Daoy (cell line): ENCODE data around the gene TESPA1. TPM values are rescaled to one million over a fixed set of nuclear protein-coding genes. Genes with fewer than 3 reads are reported as not detected.
"Not testable (repeated sequence)": the region's sequence is repeated elsewhere in the genome, so short reads cannot be mapped to it uniquely, and the experiment has no call there.

Experiments
- DNase-seq: peaks from one replicate; pipeline ENCODE4 v3.0.0-alpha.2; 2015; ENCODE audit warnings: low read depth
- total RNA-seq: library from RNA; depleted of rRNA; stranded (reverse); fragments of >200 nt; shearing (Covaris generic); gene quantifications from 2 replicates; pipeline ENCODE4 v1.2.3, GENCODE V29; 2014

TESPA1 gene
- total RNA-seq, 1 experiment from 2014 or later = 1.1 TPM

DNA sequence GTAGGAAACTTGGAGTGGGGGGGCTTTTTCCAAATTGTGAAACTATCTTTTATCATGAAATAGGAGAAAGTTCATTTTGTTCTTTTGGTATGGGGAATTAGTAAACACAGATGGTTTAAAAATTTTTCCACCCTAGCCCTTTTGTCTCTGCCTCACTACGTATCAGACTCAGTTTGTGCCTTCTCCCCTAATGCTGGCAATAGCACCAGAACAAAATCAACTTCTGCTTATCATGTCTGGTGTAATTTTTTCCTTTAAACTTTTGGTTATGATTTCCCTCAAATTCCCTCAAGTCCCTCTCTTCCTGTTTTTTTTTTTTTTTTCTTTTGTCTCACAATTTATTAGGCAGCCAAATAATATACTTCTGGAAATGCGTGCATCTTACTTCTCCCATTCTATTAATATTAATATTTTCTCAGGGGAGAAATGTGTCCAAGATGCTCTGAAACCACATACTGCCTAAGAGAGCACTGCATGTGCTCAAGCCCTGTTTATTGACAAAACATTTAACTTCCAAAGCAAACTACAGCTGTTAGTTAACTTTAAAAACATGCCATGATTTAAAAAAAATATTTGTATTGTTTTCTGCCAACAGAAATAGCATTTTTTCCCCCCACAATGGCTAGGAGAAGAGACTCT lies 35.4 kb downstream of the TESPA1 start:
- no peak for DNase-seq

DNA sequence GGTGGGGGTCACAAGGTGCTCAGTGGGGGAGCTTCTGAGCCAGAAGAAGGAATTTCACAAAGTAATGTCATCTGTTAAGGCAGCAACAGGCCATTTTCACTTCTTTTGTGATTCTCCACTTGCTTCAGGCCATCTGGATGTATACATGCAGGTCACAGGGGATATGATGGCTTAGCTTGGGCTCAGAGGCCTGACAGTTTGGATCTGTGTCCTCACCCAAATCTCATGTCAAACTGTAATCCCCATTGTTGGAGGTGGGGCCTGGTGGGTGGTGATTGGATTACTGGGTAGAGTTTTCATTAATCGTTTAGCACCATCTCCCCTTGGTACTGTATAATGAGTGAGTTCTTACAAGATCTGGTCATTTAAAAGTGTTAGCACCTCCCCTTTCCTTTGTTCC lies 36.4 kb downstream of the TESPA1 start:
- no peak for DNase-seq

- no peak for DNase-seq
These were observed 39.5 kb downstream of the TESPA1 start for GRCh38 chr12:54945082-54945481.

DNA sequence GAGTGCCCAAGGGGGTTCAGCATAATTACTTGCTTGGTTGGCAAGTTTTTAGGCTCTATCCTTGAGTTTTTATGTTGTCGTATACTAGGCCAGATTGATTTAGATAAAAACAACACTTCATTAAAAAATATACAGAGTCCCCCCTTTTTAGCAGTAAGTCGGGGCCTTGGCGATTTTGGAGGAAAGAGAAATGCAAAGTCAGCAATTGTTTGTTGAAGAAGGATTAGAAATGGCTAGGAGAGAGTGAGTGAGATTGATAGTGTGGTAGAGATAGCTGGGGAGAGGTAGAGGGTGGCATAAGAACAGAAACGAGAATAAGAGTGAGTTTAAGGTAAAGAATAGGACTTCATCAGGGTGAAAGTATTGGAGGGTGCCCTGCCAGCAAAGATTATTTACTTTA lies 41.3 kb downstream of the TESPA1 start:
- DNase-seq = not testable (repeated sequence)

- no peak for DNase-seq
These were observed 42.9 kb downstream of the TESPA1 start for GRCh38 chr12:54941659-54942058.

GRCh38 chr12:54940727-54941315 lies 43.7 kb downstream of the TESPA1 start:
- DNase-seq = no peak

GRCh38 chr12:54937929-54938328 lies 46.6 kb downstream of the TESPA1 start:
- no peak for DNase-seq

DNA sequence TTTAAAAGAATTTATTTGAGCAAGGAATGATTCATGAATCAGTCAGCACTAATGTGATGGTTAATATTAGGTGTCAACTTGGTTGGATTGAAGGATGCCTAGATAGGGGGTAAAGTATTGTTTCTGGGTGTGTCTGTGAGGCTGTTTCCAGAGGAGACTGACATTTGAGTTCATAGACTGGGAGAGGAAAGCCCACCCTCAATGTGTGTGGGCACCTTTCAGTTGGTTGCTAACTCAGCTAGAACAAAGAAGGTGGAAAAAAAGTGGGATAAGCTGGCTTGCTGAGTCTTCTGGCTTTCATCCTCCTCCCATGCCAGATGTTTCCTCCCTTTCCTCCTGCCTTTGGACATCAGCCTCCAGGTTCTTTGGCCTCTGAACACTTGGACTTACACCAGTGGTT lies 47.2 kb downstream of the TESPA1 start:
- DNase-seq = no peak

DNA sequence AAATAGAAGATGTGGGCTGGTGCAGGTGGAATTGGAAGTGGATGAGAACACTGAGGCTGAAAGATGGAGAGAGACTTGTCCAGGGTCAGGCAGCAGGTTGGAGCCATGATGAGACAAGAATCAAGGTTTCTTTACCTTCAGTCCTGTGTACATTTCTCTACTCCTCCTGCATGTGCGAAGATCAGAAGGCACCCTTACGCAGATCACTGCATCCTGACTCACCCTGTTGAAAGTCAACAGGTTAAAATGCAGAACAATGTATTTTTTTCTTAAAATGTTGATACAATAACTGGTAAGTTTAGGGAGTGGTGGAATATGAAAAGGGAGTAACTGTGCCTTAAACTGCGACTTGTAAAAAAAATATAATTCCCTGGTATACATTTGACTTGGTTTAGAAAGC lies 47.8 kb downstream of the TESPA1 start:
- DNase-seq = no peak

DNA sequence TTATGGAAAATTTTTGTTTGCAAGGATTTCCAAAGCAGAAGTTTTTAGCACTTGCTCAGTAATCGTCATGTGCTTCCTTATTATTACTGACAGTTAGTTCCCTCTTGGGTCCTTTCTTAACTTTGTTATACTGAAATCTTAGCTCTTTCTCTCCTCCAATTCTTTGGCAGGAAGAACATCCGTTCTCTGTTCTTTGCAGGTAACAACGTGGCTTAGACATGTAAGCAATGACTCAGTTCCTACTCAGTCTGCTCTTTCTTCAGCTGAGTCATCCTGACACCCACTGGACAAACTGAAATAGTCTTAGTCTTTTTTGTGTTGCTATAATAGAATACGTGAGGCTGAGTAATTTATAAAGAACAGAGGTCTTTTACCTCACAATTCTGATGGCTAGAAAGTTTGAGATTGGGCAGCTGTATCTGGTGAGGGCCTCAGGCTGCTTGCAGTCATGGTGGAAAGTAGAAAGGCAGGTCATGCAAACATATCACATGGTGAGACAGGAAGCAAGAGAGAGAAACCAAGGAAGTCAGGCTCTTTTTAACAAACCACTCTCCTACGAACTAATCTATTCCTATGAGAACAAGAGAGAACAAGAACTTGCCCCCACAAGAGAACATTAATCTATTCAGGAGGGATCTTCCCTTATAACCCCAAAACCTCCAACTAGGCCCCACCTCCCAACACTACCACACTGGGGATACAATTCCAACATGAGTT lies 49.2 kb downstream of the TESPA1 start:
- DNase-seq = peak; percentile 85

GRCh38 chr12:54934419-54934818 lies 50.1 kb downstream of the TESPA1 start:
- DNase-seq = no peak

GRCh38 chr12:54933376-54933775 lies 51.2 kb downstream of the TESPA1 start:
- DNase-seq = peak; percentile 63

- DNase-seq = peak; percentile 34
These were observed 51.9 kb downstream of the TESPA1 start for GRCh38 chr12:54932691-54933090.

DNA sequence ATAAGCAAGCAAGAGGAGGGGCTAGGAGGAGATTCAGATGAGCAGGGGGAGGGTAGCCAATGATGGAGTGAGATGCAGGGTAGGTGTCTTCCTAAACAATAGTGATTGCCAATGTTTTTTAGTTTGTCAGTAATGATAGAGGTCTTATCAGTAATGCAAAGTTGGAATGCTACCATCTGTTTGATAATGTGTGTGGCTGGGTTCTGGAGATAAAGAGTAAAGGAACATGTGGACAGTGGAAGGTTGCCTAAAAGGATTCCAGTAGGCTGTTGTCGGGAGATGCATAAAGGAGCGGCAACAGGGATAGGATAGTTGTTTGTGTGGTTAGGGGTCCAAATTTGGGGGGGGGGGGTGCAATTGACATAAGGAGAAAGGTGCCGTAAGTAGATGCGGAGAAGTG lies 52.5 kb downstream of the TESPA1 start:
- no peak for DNase-seq

DNA sequence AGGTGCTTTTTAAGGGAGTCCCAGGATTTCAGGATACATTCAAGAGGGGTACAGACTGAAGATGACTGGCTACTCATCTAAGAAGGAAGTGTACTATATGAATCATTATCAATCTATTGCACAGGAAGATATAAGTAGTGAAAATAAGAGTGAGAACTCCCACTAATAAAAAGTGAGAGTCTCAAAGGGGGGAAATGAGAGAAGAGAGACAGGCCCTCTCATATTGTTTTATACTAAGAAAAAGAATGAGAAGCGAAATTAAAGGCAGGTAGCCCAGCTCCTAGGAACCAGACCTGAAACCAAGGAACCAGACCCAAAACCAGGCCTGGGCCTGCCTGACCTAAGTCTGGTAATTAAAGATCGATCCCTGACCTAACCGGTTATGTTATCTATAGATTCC lies 54.6 kb downstream of the TESPA1 start:
- DNase-seq = no peak

DNA sequence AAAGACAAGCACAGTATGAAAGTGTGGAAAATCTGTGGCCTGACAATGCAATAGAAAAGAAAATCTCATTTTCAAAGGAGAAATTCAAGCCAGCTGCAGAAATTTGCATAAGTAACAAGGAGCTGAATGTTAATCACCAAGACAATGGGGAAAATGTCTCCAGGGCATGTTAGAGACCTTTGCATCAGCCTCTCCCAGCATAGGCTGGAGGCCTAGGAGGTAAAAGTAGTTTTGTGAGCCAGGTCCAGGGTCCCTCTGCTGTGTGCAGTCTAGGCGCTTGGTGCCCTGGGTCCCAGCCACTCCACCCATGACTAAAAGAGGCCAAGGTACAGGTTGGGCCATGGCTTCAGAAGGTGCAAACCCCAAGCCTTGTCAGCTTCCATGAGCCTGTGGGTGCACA lies 58.3 kb downstream of the TESPA1 start:
- no peak for DNase-seq

- no peak for DNase-seq
These were observed 59.4 kb downstream of the TESPA1 start for GRCh38 chr12:54924972-54925707.

GRCh38 chr12:54917001-54917488 lies 67.5 kb downstream of the TESPA1 start:
- peak; percentile 5 for DNase-seq
